ENCODE data around the gene PLXNA1. TPM values are rescaled to one million over a fixed set of nuclear protein-coding genes. Genes with fewer than 3 reads are reported as not detected.

Gene PLXNA1
- total RNA-seq, 4 donors from 2014 or later, result 20.8 to 56.7 (median 27.7) TPM

DNA sequence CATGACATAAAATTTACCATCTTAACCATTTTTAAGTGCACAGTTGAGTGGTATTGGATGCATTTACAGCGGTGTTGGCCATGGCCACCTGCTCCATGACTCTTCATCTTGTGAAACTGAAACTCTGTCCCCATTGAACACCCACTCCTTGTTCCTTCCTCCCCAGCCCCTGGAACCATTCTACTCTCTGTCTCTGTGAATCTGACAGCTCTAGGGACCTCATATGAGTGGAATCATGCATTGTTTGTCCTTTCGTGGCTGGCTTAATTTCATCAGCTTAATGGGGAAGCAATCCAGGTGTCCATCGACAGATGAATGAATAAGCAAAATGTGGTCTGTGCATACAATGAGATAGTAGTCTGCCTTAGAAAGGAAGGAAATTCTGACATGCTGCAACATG is 42.5 kb downstream of the PLXNA1 start:
- in situ Hi-C loops (cut with MboI; ENCODE audit: low pct_ligation_motif_present in 1 of 4, low pct_unique_long_range_greater_than_20kb in 1 of 4, low sequenced_read_pairs in 3 of 4) (no loop called here), intact Hi-C loops (cut with DNase I; ENCODE audit: low total_unique reads) (no loop called here)
- H3K4me1 ChIP-seq, result peaks cover 0 to 7% (median 5%) of the 10 kb centered on the region in 4 donors
- no peak for TF ChIP-seq POLR2AphosphoS5 (IDR thresholded peaks at IDR 0.05)
- TF ChIP-seq CTCF (IDR thresholded peaks at IDR 0.05), result no peak
- TF ChIP-seq POLR2A (IDR thresholded peaks at IDR 0.05), result no peak
- TF ChIP-seq EP300 (IDR thresholded peaks at IDR 0.05; ENCODE audit: low read depth), result no peak
- no peak overlapping the region for H3K27ac ChIP-seq
- no peak for DNase-seq
- 75% methylated on average over 2 to 3 of the region's 3 CpGs for WGBS, 2 donors (ENCODE audit: low coverage in 1 of 2)
- H3K4me3 ChIP-seq, result no peak overlapping the region
- no peaks in the 10 kb centered on the region for H3K27me3 ChIP-seq
- peaks cover 0 to 13% (median 0%) of the 10 kb centered on the region in 4 donors for H3K36me3 ChIP-seq
- H3K9me3 ChIP-seq, result no peaks in the 10 kb centered on the region

GRCh38 chr3:127026036-127026435 is 43.1 kb downstream of the PLXNA1 start:
- peaks cover 0 to 13% (median 0%) of the 10 kb centered on the region in 4 donors for H3K36me3 ChIP-seq
- in situ Hi-C loops (cut with MboI; ENCODE audit: low pct_ligation_motif_present in 1 of 4, low pct_unique_long_range_greater_than_20kb in 1 of 4, low sequenced_read_pairs in 3 of 4) (no loop called here), intact Hi-C loops (cut with DNase I; ENCODE audit: low total_unique reads) (no loop called here)
- H3K4me1 ChIP-seq, result peaks cover 0 to 7% (median 5%) of the 10 kb centered on the region in 4 donors
- TF ChIP-seq POLR2AphosphoS5 (IDR thresholded peaks at IDR 0.05), result no peak
- no peak for TF ChIP-seq EP300 (IDR thresholded peaks at IDR 0.05; ENCODE audit: low read depth)
- no peak for TF ChIP-seq POLR2A (IDR thresholded peaks at IDR 0.05)
- no peak for TF ChIP-seq CTCF (IDR thresholded peaks at IDR 0.05)
- H3K4me3 ChIP-seq, result no peak overlapping the region
- peak; percentile 37 for DNase-seq
- WGBS, 2 donors (ENCODE audit: low coverage in 1 of 2), result 45 to 78% methylated on average over 2 to 5 of the region's 5 CpGs
- H3K27ac ChIP-seq, result no peak overlapping the region
- no peaks in the 10 kb centered on the region for H3K9me3 ChIP-seq
- H3K27me3 ChIP-seq, result no peaks in the 10 kb centered on the region

DNA sequence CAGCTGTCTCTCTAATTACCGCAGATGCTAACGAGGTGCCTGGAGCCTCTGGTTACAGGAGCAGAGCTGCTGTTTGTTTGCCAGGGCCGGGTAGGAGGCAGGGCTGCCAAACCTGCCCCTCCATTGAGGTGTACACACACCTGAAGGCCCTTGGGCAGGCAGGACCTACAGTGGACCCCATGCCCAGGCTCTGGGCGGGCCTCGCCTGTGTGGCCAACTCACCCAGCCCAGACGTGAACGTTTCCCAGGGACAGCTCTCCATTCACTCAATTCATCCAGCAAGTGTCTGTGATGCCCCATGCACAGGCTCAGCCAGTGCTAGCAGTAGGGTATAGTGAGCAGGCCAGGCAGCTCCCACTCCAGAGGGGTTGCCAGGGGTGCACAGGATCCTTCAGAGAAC is 43.7 kb downstream of the PLXNA1 start:
- H3K36me3 ChIP-seq, result peaks cover 0 to 12% (median 0%) of the 10 kb centered on the region in 4 donors
- 89% methylated on average over 7 of the region's 7 CpGs; no CpG with 5 or more reads in 1 of the 2 donors for WGBS, 2 donors (ENCODE audit: low coverage in 1 of 2)

GRCh38 chr3:127027061-127027735 is 44.3 kb downstream of the PLXNA1 start:
- Histone ChIP-seq H3K4me1 (peaks cover 0 to 7% (median 5%) of the 10 kb centered on the region in 4 donors), H3K27ac (no peak overlapping the region), H3K27me3 (no peaks in the 10 kb centered on the region), H3K9me3 (no peaks in the 10 kb centered on the region), H3K36me3 (peaks cover 0 to 6% (median 0%) of the 10 kb centered on the region in 4 donors), H3K4me3 (no peak overlapping the region)
- no peak for DNase-seq
- WGBS, 2 donors (ENCODE audit: low coverage in 1 of 2), result 95% methylated on average over 21 of the region's 21 CpGs; no CpG with 5 or more reads in 1 of the 2 donors
- intact Hi-C loops (cut with DNase I; ENCODE audit: low total_unique reads) (no loop called here), in situ Hi-C loops (cut with MboI; ENCODE audit: low pct_ligation_motif_present in 1 of 4, low pct_unique_long_range_greater_than_20kb in 1 of 4, low sequenced_read_pairs in 3 of 4) (no loop called here)
- no peak for TF ChIP-seq CTCF (IDR thresholded peaks at IDR 0.05)
- no peak for TF ChIP-seq POLR2AphosphoS5 (IDR thresholded peaks at IDR 0.05)

More for the DNA sequence above, 43.7 kb downstream of the PLXNA1 start:
- intact Hi-C loops (cut with DNase I; ENCODE audit: low total_unique reads) (no loop called here), in situ Hi-C loops (cut with MboI; ENCODE audit: low pct_ligation_motif_present in 1 of 4, low pct_unique_long_range_greater_than_20kb in 1 of 4, low sequenced_read_pairs in 3 of 4) (no loop called here)
- peaks cover 0 to 7% (median 5%) of the 10 kb centered on the region in 4 donors for H3K4me1 ChIP-seq
- DNase-seq, result no peak
- H3K4me3 ChIP-seq, result no peak overlapping the region
- no peaks in the 10 kb centered on the region for H3K9me3 ChIP-seq
- TF ChIP-seq POLR2AphosphoS5 (IDR thresholded peaks at IDR 0.05) (no peak), CTCF (IDR thresholded peaks at IDR 0.05) (no peak), POLR2A (IDR thresholded peaks at IDR 0.05) (no peak), EP300 (IDR thresholded peaks at IDR 0.05; ENCODE audit: low read depth) (no peak)
- H3K27me3 ChIP-seq, result no peaks in the 10 kb centered on the region
- H3K27ac ChIP-seq, result no peak overlapping the region

All from transverse colon (tissue), 4 donors.